Liver (tissue), 9 donors: ENCODE measurements around the gene NFATC2. TPM values are rescaled to one million over a fixed set of nuclear protein-coding genes. Genes with fewer than 3 reads are reported as not detected.

Experiments used
- DNase-seq: peaks from one replicate; pipeline ENCODE4 v3.0.0-alpha.2; 2017; ENCODE audit warnings: low spot score
- H3K27ac ChIP-seq, 2 donors: one replicate each; pipeline ENCODE4 v1.7.0; 2013; ENCODE audit warnings: inconsistent platforms in 2 of 2, low read length in 2 of 2, control low read depth in 1 of 2, low read depth in 1 of 2, mild to moderate bottlenecking in 1 of 2
- H3K27me3 ChIP-seq, 4 donors: one replicate each; pipeline versions ENCODE4 v1.6.1 to v1.7.0; 2013; ENCODE audit warnings: low read length in 3 of 4, inconsistent platforms in 1 of 4, mild to moderate bottlenecking in 1 of 4, moderate library complexity in 1 of 4; ENCODE audit not compliant: control insufficient read depth in 4 of 4, insufficient read depth in 4 of 4
- H3K36me3 ChIP-seq, 4 donors: one replicate each; pipeline versions ENCODE4 v1.6.1 to v1.7.0; 2013; ENCODE audit warnings: low read length in 3 of 4, mild to moderate bottlenecking in 3 of 4, low read depth in 1 of 4, moderate library complexity in 1 of 4; ENCODE audit not compliant: control insufficient read depth in 4 of 4, insufficient read depth in 3 of 4
- H3K4me1 ChIP-seq, 4 donors: one replicate each; pipeline versions ENCODE4 v1.6.1 to v1.7.0; 2013; ENCODE audit warnings: low read length in 3 of 4, mild to moderate bottlenecking in 3 of 4, moderate library complexity in 1 of 4; ENCODE audit not compliant: control insufficient read depth in 4 of 4, insufficient read depth in 4 of 4
- H3K4me3 ChIP-seq, 3 donors: one replicate each; pipeline versions ENCODE4 v1.6.1 to v1.7.0; 2013; ENCODE audit warnings: low read length in 3 of 3, control low read depth in 1 of 3, low read depth in 1 of 3, mild to moderate bottlenecking in 1 of 3
- H3K9ac ChIP-seq, 2 donors: one replicate each; pipeline ENCODE4 v1.7.0; 2013; ENCODE audit warnings: low read length in 2 of 2, mild to moderate bottlenecking in 2 of 2, moderate library complexity in 2 of 2, control low read depth in 1 of 2, low read depth in 1 of 2
- H3K9me3 ChIP-seq, 4 donors: one replicate each; pipeline versions ENCODE4 v1.6.1 to v1.7.0; 2013; ENCODE audit warnings: low read length in 3 of 4; ENCODE audit not compliant: control insufficient read depth in 4 of 4
- EGR1 ChIP-seq, 2 donors: IDR thresholded peaks; 2 replicates each; pipeline ENCODE4 v1.6.1; 2016 to 2018; ENCODE audit warnings: antibody characterized with exemption in 2 of 2, low read depth in 2 of 2
- FOXA1 ChIP-seq: IDR thresholded peaks from 2 replicates; pipeline ENCODE4 v1.6.1; 2016; ENCODE audit warnings: antibody characterized with exemption
- FOXA2 ChIP-seq: IDR thresholded peaks from 2 replicates; pipeline ENCODE4 v1.6.1; 2016; ENCODE audit warnings: antibody characterized with exemption
- GABPA ChIP-seq, 2 donors: IDR thresholded peaks in 1 of 2; conservative IDR thresholded peaks in 1 of 2; 2 replicates each; pipeline ENCODE4 v1.6.1; 2016; ENCODE audit warnings: antibody characterized with exemption in 2 of 2, mild to moderate bottlenecking in 1 of 2, moderate library complexity in 1 of 2
- HNF4A ChIP-seq, 2 donors: conservative IDR thresholded peaks; 2 replicates each; pipeline ENCODE4 v1.6.1; 2016; ENCODE audit warnings: antibody characterized with exemption in 2 of 2, mild to moderate bottlenecking in 2 of 2
- HNF4G ChIP-seq: IDR thresholded peaks from 2 replicates; pipeline ENCODE4 v1.6.1; 2016; ENCODE audit warnings: antibody characterized with exemption
- JUND ChIP-seq, 2 donors: IDR thresholded peaks; 2 replicates each; pipeline ENCODE4 v1.6.1; 2016; ENCODE audit warnings: antibody characterized with exemption in 2 of 2
- NR2F2 ChIP-seq: IDR thresholded peaks from 2 replicates; pipeline ENCODE4 v1.6.1; 2016; ENCODE audit warnings: antibody characterized with exemption
- SP1 ChIP-seq: IDR thresholded peaks from 2 replicates; pipeline ENCODE4 v1.6.1; 2018; ENCODE audit warnings: antibody characterized with exemption, mild to moderate bottlenecking
- TAF1 ChIP-seq: conservative IDR thresholded peaks from 2 replicates; pipeline ENCODE4 v1.6.1; 2016; ENCODE audit warnings: antibody characterized with exemption, mild to moderate bottlenecking
- WGBS: extraction: QIAGEN DNeasy Blood & Tissue Kit; methylation state at CpG from one replicate; pipeline ENCODE4 v1.1.7; 2013; 5-methylcytosine and 5-hydroxymethylcytosine counted together
- polyA plus RNA-seq, 2 donors: library from polyadenylated mRNA; stranded (reverse) in 1 of 2; unstranded in 1 of 2; fragments of 200-250 nt in 1 of 2; fragments of >200 nt in 1 of 2; fragmentation: Nextera tagmentation in 1 of 2; extraction: Ambion mirVana in 1 of 2; gene quantifications; one replicate each; pipeline versions ENCODE4 v1.2.1 to v1.2.3, GENCODE V29; 2013 to 2015
- total RNA-seq, 2 donors: library from RNA; depleted of rRNA; stranded (reverse); fragments of >200 nt; gene quantifications; one replicate each; pipeline ENCODE4 v1.2.3, GENCODE V29; 2014
- TF ChIP-seq, protein P1 (sequence below): fragments of 150-350 bp; IDR thresholded peaks from 2 replicates; pipeline ENCODE4 v1.5.1; 2017; ENCODE audit warnings: improper control_type of control experiment, low read depth, low read length; ENCODE audit not compliant: missing input control
- TF ChIP-seq, protein P2 (sequence below): IDR thresholded peaks from 2 replicates; pipeline ENCODE4 v1.6.1; 2016; ENCODE audit warnings: antibody characterized with exemption, mild to moderate bottlenecking
- donor health status: healthy.
- donor health status: healthy.
- donor health status: healthy.
- donor health status: healthy.
- donor health status: healthy.

NFATC2 gene
- total and polyA plus RNA-seq, 4 donors: 1.2 to 6.7 (median 2.6) TPM

DNA sequence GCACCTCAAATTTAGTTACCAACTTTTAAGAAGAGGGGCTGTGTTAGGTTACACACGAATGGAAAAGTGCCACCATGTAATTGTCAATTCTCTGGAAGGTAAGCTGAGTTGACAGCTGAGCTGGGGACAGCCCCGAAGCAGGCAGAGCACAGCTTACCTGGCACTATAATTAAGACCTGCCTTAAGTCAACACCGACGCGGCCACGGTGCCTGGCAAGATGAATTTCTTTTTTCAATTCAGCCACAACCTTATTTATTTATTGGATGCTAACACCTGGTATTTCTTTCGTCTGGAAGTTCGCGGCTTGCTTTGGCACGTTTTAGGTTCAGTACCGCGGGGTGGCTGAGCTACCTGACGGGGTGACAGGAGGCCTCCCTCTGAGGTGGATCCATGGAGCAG lies 40.6 kb upstream of the NFATC2 start:
- H3K36me3 ChIP-seq: no peaks in the 10 kb centered on the region
- H3K9me3 ChIP-seq: no peaks in the 10 kb centered on the region
- H3K4me3 ChIP-seq: no peak overlapping the region
- TF ChIP-seq FOXA1 (no peak), HNF4A (conservative IDR thresholded peaks at IDR 0.05) (no peak), EGR1 (IDR thresholded peaks at IDR 0.05; ENCODE audit: low read depth in 2 of 2) (no peak), JUND (IDR thresholded peaks at IDR 0.05) (no peak), FOXA2 (no peak), HNF4G (no peak)
- TF ChIP-seq, protein P1, sequence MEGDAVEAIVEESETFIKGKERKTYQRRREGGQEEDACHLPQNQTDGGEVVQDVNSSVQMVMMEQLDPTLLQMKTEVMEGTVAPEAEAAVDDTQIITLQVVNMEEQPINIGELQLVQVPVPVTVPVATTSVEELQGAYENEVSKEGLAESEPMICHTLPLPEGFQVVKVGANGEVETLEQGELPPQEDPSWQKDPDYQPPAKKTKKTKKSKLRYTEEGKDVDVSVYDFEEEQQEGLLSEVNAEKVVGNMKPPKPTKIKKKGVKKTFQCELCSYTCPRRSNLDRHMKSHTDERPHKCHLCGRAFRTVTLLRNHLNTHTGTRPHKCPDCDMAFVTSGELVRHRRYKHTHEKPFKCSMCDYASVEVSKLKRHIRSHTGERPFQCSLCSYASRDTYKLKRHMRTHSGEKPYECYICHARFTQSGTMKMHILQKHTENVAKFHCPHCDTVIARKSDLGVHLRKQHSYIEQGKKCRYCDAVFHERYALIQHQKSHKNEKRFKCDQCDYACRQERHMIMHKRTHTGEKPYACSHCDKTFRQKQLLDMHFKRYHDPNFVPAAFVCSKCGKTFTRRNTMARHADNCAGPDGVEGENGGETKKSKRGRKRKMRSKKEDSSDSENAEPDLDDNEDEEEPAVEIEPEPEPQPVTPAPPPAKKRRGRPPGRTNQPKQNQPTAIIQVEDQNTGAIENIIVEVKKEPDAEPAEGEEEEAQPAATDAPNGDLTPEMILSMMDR: no peak
- no peak for DNase-seq
- 85% methylated on average over 13 of the region's 13 CpGs for WGBS
- no peak overlapping the region for H3K9ac ChIP-seq
- H3K27ac ChIP-seq: no peak overlapping the region
- H3K27me3 ChIP-seq: no peaks in the 10 kb centered on the region
- no peaks in the 10 kb centered on the region for H3K4me1 ChIP-seq

DNA sequence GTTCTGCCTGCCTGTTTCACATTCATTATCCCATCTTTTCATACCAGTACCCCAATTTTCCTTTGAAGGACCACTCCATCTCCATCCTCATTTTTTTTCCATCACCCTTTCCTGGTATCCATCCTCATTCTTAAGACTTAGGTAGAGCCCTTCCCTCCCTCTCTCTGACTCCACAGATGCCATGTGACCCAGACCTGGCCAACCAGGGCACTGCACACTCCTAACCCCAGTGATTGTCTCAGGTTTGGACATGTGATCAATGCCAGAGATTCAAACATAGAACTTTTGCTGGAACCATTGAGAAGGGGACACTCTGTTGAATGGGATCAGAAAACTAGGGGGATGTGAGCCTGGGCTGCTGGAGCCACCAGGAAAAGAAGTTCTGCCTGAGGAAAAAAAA lies 39.1 kb upstream of the NFATC2 start:
- no peak for DNase-seq
- TF ChIP-seq EGR1 (IDR thresholded peaks at IDR 0.05; ENCODE audit: low read depth in 2 of 2) (no peak), JUND (IDR thresholded peaks at IDR 0.05) (no peak), SP1 (no peak), NR2F2 (no peak), HNF4A (conservative IDR thresholded peaks at IDR 0.05) (no peak), FOXA2 (no peak), GABPA (IDR thresholded peaks at IDR 0.05 in 1 of 2, conservative IDR thresholded peaks at IDR 0.05 in 1 of 2) (no peak), TAF1 (no peak)
- TF ChIP-seq, protein P2, sequence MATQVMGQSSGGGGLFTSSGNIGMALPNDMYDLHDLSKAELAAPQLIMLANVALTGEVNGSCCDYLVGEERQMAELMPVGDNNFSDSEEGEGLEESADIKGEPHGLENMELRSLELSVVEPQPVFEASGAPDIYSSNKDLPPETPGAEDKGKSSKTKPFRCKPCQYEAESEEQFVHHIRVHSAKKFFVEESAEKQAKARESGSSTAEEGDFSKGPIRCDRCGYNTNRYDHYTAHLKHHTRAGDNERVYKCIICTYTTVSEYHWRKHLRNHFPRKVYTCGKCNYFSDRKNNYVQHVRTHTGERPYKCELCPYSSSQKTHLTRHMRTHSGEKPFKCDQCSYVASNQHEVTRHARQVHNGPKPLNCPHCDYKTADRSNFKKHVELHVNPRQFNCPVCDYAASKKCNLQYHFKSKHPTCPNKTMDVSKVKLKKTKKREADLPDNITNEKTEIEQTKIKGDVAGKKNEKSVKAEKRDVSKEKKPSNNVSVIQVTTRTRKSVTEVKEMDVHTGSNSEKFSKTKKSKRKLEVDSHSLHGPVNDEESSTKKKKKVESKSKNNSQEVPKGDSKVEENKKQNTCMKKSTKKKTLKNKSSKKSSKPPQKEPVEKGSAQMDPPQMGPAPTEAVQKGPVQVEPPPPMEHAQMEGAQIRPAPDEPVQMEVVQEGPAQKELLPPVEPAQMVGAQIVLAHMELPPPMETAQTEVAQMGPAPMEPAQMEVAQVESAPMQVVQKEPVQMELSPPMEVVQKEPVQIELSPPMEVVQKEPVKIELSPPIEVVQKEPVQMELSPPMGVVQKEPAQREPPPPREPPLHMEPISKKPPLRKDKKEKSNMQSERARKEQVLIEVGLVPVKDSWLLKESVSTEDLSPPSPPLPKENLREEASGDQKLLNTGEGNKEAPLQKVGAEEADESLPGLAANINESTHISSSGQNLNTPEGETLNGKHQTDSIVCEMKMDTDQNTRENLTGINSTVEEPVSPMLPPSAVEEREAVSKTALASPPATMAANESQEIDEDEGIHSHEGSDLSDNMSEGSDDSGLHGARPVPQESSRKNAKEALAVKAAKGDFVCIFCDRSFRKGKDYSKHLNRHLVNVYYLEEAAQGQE: no peak
- TF ChIP-seq, protein P1: no peak
- Histone ChIP-seq H3K27me3 (no peaks in the 10 kb centered on the region), H3K4me1 (no peaks in the 10 kb centered on the region), H3K9ac (no peak overlapping the region), H3K4me3 (no peak overlapping the region), H3K36me3 (no peaks in the 10 kb centered on the region), H3K9me3 (no peaks in the 10 kb centered on the region), H3K27ac (no peak overlapping the region)
